HG03108 (cell line): Measurements from ENCODE around the gene BCL2L11.

Source experiments
- ATAC-seq: cut with Tn5 transposase; IDR thresholded peaks from one replicate; pipeline ENCODE4 v1.9.1; 2021; ENCODE audit warnings: moderate library complexity; ENCODE audit not compliant: unreplicated experiment

BCL2L11 gene

DNA sequence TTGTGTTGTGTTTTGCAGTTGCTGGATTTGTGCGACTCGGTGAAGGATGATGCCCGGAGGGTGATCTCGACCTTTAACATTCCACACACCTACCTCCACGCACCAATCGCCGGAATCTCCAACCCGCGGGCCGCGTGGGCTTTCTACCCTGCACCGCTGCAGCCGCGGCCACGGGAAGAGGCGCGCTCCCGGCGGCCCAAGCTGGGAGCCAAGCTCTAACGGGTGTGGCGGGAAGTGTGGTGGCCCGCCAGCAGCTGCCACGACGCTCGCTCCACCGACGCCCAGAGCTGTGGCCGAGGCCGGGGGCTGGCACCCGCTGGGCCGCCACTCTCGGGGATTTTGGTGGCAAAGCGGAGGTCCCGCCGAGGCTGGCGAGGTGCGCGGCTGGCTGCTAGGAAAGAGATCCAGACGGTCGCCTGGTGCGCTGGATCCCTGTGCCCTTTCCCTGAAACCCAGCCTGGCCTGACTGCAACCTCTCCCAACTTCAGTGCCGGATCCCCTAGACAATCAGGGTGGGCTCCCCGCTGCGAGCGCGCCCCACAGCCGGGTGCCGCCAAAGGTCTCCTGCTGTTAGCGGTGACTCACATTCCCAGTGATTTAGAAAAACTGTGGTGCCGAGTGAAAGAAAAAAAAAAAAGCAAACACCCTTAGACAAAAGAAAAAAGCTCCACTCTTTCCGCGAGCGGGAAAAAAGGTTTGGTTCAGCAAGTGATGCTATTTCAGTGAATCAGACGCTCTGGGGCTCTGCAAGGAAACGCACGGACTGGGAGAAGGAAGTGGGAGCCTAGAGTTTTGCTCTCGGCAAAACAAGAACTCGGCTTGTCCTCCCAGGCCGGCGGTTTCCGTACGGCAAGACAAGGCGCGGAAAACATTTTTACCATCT is 2.9 kb upstream of the BCL2L11 start:
- ATAC-seq = no peak

DNA sequence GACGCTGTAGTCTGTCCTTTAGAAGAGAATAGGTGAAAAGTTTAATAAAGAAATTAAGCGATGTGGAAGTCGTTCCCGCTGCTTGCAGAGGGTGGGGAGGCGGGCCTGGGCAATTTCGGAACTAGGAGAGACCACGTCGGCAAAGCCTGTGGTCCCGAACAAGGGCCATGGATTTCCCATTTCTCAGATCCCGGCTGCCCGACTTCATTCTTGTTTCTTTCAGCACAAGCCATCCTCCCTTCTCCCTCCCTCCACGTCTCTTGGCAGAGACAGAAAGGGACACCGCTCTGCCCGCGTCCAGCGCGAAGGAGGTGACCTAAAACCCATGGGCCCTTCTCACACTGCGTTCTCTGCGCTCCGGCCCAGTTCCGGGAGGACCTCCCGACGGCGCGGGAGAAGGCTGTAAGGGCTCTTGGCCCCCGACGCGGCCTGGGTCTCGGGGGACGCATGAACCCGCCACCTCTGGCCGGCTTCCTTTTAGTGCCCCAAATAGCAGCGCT is 2.2 kb upstream of the BCL2L11 start:
- no peak for ATAC-seq

- ATAC-seq = no peak
Observed at GRCh38 chr2:111118981-111119821, 1.5 kb upstream of the BCL2L11 start.

DNA sequence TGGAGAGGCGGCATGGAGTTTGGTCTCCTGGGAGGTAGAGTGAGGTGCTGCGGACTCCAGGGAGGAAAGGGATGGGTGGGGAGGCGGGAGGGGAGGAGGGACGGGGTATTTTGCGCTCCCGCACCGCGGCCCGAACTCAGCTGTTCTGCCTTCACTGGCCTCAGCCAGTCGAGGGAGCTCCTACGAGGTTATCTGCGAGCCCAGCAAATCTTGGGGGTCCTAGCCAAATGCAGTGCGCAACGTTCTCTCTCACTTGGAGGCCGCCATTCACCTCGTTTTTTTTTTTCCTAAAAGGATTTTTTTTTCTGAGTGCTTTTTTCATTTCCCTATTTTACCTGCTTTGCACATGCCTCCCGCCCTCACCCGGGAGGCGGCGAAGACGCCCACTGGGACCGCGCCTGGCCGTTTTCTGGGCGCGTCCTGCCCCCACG is 877 bp upstream of the BCL2L11 start:
- ATAC-seq = no peak

DNA sequence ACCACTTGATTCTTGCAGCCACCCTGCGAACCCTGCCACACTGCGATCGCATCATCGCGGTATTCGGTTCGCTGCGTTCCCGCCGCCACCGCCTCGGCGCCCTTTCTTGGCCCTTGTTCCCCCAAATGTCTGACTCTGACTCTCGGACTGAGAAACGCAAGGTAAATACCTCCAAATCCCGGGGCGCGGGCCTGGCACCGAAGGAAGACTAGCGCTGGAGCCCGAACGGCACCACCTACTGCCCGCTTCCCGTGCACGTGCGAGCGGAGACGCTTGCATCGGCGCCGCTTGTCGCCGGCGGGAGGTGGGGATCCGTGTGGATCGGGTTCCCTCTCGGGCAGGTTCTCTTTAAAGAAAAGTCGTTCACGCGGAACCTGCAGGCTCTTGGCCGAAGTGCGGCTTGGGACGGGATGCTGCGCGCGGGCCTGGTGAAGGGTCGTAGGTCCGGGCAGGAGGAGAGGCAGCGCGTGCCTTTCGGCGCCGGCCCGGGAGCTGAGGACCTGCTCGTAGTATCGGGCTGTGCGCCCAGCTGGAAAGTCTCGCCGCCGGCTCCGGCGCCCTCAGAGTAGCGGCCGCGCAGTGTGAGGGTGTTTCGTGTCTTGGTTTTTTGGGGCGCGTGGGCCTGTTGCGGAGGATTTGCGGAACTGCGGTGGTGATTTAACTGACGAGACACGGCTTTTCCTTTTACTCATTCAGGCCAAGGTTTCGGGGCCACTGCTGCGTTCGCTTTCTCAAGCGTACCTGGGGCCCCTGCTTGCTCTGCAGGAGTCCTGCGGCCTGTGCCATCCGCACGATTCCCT is 514 bp downstream of the BCL2L11 start:
- no peak for ATAC-seq

- ATAC-seq = peak; percentile 40
Observed at GRCh38 chr2:111121828-111122630, 1.3 kb downstream of the BCL2L11 start.

- no peak for ATAC-seq
Observed at GRCh38 chr2:111122631-111123421, 2.1 kb downstream of the BCL2L11 start.

- no peak for ATAC-seq
Observed at GRCh38 chr2:111123751-111124150, 3.0 kb downstream of the BCL2L11 start.

DNA sequence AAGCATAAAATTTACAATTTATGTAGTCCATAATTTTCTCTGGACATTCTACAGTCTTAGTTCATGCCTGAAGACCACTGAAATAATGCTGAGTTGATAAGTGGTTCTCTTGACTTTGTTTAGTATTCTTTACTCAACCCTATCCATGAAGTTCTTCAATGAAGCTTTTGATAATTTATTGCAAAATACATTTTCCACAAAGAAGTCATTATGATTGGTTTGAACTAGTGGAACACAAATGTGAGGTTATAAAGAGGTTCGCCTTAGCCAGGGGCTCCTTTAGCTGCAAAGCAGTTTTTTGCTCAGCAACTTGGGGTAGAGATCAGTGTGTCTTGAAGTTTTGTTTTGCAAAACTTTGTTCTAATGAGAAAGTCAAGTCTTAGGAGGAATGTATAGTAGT is 5.9 kb downstream of the BCL2L11 start:
- ATAC-seq = no peak

- no peak for ATAC-seq
Observed at GRCh38 chr2:111127351-111127750, 6.6 kb downstream of the BCL2L11 start.

DNA sequence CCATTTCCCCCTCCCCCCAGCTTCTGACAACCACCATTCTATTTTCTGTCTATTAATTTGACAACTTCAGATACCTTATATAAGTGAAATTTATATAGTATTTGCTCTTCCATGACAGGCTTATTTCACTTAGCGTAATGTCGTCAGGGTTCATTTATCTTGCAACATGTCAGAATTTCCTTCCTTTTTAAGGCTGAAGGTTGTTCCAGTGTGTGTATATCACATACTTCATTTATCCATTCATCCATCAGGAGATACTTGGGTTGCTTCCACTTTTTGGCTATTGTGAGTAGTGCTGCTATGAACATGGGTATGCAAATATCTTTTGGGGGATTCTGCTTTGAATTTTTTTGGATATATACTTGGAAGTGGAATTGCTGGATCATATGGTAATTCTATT is 7.4 kb downstream of the BCL2L11 start:
- no peak for ATAC-seq

- ATAC-seq = no peak
Observed at GRCh38 chr2:111133603-111134002, 12.9 kb downstream of the BCL2L11 start.

DNA sequence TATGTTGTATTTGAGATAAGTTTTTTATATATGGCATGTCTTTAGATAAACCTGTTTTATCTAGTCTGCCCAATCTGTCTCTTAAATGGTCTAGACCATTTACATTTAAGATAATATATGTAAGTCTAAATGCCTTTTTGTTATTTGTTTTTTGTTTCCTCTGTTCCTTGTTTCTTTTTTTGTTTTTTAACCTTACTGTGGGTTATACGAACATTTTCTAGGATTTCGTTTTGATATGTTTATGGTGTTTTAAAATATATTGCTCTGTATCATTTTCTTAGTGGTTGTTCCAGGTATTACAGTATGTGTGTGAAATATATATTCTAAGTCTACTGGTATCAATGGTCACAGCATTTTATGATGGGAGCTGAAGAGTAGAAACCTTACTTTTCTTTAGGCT is 13.3 kb downstream of the BCL2L11 start:
- no peak for ATAC-seq

DNA sequence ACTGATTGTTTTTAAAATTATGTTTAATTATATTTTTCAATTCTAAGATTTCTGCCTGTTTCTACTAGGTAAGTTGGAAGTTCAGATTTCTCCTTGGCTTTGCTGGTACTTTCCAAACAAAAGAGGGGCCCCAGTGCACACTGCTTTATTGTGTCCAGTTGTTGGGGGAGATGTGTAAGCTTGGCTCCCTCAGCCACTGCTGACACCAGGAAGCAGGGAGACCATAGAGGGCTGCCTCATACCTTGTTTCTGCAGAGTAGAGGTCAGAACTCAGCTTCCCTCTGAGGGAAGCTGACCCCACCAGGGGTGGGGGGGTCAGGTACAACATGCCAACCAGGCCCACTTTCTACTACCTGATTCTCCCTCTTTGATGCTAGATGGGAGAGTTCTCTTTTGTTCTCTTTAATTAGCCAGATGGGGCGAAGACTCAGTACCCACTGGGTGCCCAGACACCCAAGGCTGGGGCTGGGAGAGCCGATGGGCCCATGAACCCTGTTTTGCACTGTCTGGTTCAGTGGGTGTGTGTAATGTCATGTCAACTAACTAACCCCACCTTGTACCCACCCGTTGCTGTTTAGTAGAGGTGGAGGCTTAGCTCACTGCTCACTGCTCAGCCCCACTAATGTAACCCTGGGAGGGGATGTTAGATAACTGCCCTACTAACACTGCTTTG is 14.7 kb downstream of the BCL2L11 start:
- no peak for ATAC-seq

DNA sequence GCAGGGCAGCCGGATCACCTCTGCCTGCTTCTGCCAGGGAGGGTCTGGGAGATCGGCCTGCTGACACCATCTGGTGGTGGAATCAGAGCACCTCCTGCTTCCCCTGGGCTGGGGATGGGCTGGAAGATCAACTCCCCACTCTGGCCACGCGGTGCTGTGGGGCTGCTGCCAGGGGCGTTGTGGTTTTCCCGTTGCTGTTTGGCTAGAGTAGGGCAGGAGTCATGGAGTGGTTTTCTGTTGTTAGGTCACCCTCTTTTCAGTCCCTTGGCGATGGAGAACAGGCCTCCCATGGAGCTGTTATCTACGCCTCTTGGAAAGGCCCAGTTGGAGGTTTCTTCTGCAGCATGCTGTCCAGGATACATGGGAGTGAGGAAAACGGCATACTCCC is 15.2 kb downstream of the BCL2L11 start:
- no peak for ATAC-seq

DNA sequence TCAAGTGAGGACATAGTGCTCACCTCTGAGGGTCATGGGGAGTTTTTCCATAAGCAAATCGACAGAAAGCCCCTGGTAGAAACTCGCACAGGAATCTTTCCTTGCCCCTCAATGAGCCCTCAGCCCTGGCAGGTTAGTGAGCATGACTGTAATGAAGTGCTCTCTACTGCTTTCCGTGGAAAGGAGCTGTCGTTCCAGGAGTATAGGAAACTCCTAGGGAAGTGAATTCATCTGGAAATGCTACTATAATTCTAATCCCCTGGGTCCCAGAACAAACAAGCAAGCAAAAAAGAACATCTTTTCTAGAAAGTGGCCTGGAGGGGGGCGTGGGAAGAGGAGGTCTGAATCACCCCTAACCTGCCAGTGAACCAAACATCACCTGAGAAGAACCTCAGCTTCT is 18.1 kb downstream of the BCL2L11 start:
- no peak for ATAC-seq

DNA sequence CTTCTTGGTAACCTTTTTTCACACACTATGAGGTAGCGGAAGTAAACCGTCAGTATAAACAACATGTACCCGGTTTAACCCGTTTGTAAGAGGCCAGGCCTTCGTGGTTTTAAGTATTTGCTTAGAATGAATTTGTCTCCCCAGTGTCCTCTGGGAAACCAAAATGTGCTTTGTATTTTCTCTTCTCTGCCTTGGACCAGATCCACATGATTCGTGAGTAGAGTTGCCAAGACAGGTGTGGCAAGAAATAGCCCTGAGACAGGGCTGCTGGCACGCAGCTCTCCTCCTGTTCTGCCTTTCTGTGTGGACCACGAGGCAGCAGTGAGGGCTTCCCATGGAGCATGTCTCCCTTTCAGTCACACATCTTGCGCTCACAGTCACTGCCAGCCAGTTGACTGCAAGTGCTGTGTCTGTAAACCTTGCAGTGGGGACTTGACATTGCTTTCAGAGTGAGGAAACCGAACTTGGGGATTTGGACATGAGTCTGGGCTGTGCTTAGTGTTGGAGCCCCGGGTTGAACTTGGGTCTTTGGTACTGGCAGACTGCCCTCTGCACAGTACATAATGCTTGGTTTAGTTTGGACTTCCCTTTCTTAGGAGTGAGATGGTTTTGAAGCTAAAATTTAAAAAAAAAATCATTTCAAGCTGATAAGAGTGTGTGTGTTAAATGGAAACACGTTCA is 19.1 kb downstream of the BCL2L11 start:
- no peak for ATAC-seq

GRCh38 chr2:111140815-111141214 is 20.1 kb downstream of the BCL2L11 start:
- ATAC-seq = no peak
